ENCODE measurements around the gene GNLY.
"Not testable (repeated sequence)": the region's sequence is repeated elsewhere in the genome, so short reads cannot be mapped to it uniquely, and the experiment has no call there.

GNLY gene

GRCh38 chr2:85707304-85707703 is 13.1 kb downstream of the GNLY start:
- DNase-seq (ENCODE audit: low read depth, low spot score) = peak; percentile 63

- DNase-seq (ENCODE audit: low read depth, low spot score) = no peak
Measured at GRCh38 chr2:85708641-85709040, 14.5 kb downstream of the GNLY start.

GRCh38 chr2:85709401-85709811 is 15.2 kb downstream of the GNLY start:
- DNase-seq (ENCODE audit: low read depth, low spot score) = no peak

- no peak for DNase-seq (ENCODE audit: low read depth, low spot score)
Measured at GRCh38 chr2:85710687-85711577, 16.8 kb downstream of the GNLY start.

- peak; percentile 60 for DNase-seq (ENCODE audit: low read depth, low spot score)
Measured at GRCh38 chr2:85711578-85712060, 17.5 kb downstream of the GNLY start.

- DNase-seq (ENCODE audit: low read depth, low spot score) = no peak
Measured at GRCh38 chr2:85712336-85712735, 18.2 kb downstream of the GNLY start.

GRCh38 chr2:85712849-85713612 is 18.9 kb downstream of the GNLY start:
- DNase-seq (ENCODE audit: low read depth, low spot score) = no peak

GRCh38 chr2:85713836-85714235 is 19.7 kb downstream of the GNLY start:
- DNase-seq (ENCODE audit: low read depth, low spot score) = no peak

- DNase-seq (ENCODE audit: low read depth, low spot score) = not testable (repeated sequence)
Measured at GRCh38 chr2:85714421-85714820, 20.3 kb downstream of the GNLY start.

GRCh38 chr2:85714841-85715240 is 20.7 kb downstream of the GNLY start:
- no peak for DNase-seq (ENCODE audit: low read depth, low spot score)

- no peak for DNase-seq (ENCODE audit: low read depth, low spot score)
Measured at GRCh38 chr2:85716346-85716914, 22.3 kb downstream of the GNLY start.

GRCh38 chr2:85717308-85718008 is 23.3 kb downstream of the GNLY start:
- no peak for DNase-seq (ENCODE audit: low read depth, low spot score)

GRCh38 chr2:85718009-85718391 is 23.8 kb downstream of the GNLY start:
- DNase-seq (ENCODE audit: low read depth, low spot score) = no peak

- DNase-seq (ENCODE audit: low read depth, low spot score) = no peak
Measured at GRCh38 chr2:85718885-85719492, 24.8 kb downstream of the GNLY start.

- no peak for DNase-seq (ENCODE audit: low read depth, low spot score)
Measured at GRCh38 chr2:85719609-85720240, 25.6 kb downstream of the GNLY start.

- no peak for DNase-seq (ENCODE audit: low read depth, low spot score)
Measured at GRCh38 chr2:85720533-85720932, 26.4 kb downstream of the GNLY start.

- DNase-seq (ENCODE audit: low read depth, low spot score) = no peak
Measured at GRCh38 chr2:85721641-85722040, 27.5 kb downstream of the GNLY start.

- DNase-seq (ENCODE audit: low read depth, low spot score) = no peak
Measured at GRCh38 chr2:85722519-85722918, 28.4 kb downstream of the GNLY start.

GRCh38 chr2:85723707-85724360 is 29.7 kb downstream of the GNLY start:
- DNase-seq (ENCODE audit: low read depth, low spot score) = no peak

GRCh38 chr2:85724731-85725181 is 30.6 kb downstream of the GNLY start:
- no peak for DNase-seq (ENCODE audit: low read depth, low spot score)
